ENCODE data around the gene RRP8. TPM values are rescaled to one million over a fixed set of nuclear protein-coding genes. Genes with fewer than 3 reads are reported as not detected.

RRP8 gene
- total RNA-seq, 1 donor, result 11.0 TPM

DNA sequence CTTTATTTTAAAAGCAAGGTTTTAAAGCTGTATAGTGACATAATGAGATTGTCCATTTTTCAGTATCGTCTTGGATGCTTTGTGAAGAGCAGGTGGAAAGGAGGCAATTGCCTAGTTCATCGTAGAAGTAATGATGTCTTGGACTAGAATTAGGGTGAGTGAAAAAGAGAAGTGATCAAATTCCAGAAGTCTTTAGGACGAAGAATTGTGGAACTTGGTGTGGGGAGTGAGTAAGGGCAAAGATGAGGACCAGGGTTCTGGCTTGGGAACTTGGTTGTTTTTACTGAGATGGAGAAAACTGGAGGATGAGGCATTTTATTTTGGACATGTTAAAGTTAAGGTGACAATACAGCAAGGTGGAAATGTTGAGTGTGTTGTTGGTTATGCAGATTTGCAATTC, 1.4 kb upstream of the RRP8 start:
- DNase-seq (ENCODE audit: low read depth in 2 of 3, low spot score in 2 of 3), result no peak

- DNase-seq (ENCODE audit: low read depth in 2 of 3, low spot score in 2 of 3), result peak; percentile 34 to 71 (median 50)
Measured at GRCh38 chr11:6604081-6604626, 738 bp upstream of the RRP8 start.

- no peak for DNase-seq (ENCODE audit: low read depth in 2 of 3, low spot score in 2 of 3)
Measured at GRCh38 chr11:6602096-6602940, 1.1 kb downstream of the RRP8 start.

GRCh38 chr11:6601041-6601461, 2.4 kb downstream of the RRP8 start:
- no peak for DNase-seq (ENCODE audit: low read depth in 2 of 3, low spot score in 2 of 3)

DNA sequence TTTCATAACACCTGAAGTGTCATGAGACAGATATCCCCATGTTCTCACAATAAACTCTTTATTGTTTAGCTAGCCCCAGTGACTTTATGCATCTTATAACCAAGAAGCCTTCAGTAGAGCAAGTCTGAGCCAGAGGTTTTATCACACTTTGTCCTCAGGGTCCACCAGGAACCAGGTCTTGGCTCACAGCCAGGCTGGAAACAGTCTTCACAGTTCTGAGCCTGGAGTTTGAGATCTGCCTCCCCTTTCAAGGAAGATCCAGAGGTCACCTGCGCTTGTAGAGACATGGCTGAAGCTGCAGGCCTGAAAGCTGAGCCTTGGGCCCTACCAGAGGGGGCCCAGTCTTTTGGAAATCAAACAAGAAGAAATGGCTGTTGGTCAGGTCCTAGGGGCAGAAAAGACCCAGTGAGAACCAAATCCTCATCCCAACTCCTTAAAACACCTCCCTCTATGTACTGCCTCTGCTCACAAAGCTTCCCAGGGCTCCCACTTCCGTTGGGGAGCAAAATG, 3.5 kb downstream of the RRP8 start:
- no peak for DNase-seq (ENCODE audit: low read depth in 2 of 3, low spot score in 2 of 3)

GRCh38 chr11:6599449-6599848, 4.0 kb downstream of the RRP8 start:
- no peak for DNase-seq (ENCODE audit: low read depth in 2 of 3, low spot score in 2 of 3)

GRCh38 chr11:6598555-6598954, 4.9 kb downstream of the RRP8 start:
- DNase-seq (ENCODE audit: low read depth in 2 of 3, low spot score in 2 of 3), result no peak

DNA sequence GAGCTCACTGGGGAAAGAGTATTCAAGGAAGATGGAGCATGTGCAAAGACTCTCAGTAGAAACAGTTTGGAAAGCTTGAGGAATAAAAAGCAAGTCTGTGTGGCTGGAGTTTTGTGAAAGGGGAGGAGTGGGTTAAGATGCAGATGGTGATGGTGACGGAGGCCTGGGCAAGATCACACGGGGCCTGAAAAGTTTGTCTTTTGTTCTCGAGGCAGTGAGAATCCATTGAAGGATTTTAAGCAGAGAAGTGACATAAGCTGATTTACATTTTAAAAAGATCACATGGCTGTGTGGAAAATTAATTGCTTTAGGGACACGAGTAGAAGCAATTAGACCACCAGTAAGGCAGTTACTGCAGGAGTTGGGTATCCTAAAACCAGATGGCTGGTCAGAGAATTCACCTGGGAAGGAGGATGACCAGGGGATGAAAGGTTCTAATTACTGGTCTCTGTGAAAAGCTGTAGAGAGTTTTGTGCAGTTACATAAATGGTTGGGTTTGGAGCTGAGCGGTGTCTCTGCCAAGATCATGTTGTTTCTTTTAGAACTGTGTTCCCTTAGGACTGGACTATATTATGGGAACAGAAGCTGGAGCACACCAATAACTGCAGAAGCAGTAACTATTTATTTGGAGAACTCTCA, 7.1 kb downstream of the RRP8 start:
- no peak for DNase-seq (ENCODE audit: low read depth in 2 of 3, low spot score in 2 of 3)

- DNase-seq (ENCODE audit: low read depth in 2 of 3, low spot score in 2 of 3), result no peak
Measured at GRCh38 chr11:6594142-6594768, 9.2 kb downstream of the RRP8 start.

DNA sequence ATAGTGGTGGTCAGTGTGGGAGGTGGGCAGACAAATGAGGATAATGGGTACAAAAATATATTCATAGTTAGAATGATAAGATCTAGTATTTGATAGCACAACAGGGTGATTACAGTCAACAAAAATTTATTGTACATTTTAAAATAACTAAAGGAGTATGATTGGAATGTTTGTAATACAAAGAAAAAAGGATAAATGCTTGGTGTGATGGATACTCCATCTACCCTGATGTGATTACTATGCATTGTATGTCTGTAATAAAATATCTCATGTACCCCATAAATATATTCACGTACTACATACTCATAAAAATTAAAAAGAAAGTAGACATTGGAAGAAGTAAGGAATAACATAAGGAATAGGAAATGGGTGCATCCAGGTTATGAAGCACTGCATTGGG, 15.4 kb downstream of the RRP8 start:
- no peak for DNase-seq (ENCODE audit: low read depth in 2 of 3, low spot score in 2 of 3)

GRCh38 chr11:6587360-6587953, 16.0 kb downstream of the RRP8 start:
- no peak for DNase-seq (ENCODE audit: low read depth in 2 of 3, low spot score in 2 of 3)

DNA sequence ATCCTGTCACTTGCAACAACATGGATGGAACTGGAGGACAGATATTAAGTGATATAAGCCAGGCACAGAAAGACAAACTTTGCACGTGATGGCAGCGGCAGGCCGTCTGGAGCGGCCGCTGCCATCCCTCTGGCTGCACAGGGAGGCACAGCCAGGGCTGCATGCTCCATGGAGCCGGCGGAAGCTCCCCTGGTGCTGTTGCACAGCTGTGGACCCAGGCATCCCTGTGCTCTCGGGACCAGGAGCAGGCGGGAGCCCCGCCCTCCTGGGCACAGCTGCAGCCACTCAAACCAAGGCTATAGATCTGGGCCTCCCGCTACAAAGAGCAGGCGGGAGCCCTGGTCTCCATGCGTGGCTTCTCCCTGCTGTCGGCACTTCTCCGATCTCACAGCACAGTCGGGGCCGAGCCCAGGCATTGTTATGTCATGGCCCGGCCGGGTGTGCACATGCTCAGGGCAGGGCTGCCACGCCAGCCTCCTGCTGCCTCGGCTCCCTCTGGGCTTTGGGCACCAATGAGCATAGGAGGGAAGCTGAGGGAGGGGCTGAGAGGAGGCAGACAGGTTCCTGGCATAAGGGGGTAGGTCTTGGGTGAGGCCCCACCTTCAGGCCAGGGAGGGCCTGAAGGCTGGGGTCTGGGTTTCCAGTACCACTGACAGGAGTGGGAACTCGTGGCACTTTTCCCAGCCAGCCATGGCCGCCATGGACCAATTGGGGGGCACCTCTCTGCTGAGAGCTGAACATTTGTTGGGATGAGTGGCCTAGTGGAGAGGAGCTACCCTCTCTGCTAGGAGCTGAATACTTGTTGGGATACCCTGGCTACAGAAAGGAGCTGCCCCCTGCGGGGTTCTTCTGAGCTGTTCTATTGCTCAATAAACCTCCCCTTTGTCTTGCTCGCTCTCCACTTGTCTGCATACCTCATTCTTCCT, 16.7 kb downstream of the RRP8 start:
- no peak for DNase-seq (ENCODE audit: low read depth in 2 of 3, low spot score in 2 of 3)

GRCh38 chr11:6584528-6584927, 18.9 kb downstream of the RRP8 start:
- DNase-seq (ENCODE audit: low read depth in 2 of 3, low spot score in 2 of 3), result no peak

- DNase-seq (ENCODE audit: low read depth in 2 of 3, low spot score in 2 of 3), result no peak
Measured at GRCh38 chr11:6583584-6583983, 19.8 kb downstream of the RRP8 start.

DNA sequence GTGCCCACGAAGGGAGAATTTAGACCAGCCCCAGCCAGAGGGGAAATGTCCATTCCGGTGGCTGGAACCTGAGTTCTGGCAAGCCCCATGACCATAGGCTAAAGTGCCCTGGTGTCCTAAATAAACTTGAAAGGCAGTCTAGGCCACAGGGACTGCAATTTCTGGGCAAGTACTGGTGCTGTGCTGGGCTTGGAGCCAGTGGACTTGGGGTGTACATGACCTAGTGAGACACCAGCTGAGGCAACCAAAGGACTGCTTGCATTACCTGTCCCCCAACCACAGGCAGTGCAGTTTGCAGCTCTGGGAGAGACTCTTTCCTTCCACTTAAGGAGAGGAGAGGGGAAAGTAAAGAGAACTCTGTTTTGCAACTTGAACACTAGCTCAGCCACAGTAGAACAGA, 23.7 kb downstream of the RRP8 start:
- DNase-seq (ENCODE audit: low read depth in 2 of 3, low spot score in 2 of 3), result no peak

GRCh38 chr11:6578134-6578533, 25.3 kb downstream of the RRP8 start:
- DNase-seq (ENCODE audit: low read depth in 2 of 3, low spot score in 2 of 3), result no peak

DNA sequence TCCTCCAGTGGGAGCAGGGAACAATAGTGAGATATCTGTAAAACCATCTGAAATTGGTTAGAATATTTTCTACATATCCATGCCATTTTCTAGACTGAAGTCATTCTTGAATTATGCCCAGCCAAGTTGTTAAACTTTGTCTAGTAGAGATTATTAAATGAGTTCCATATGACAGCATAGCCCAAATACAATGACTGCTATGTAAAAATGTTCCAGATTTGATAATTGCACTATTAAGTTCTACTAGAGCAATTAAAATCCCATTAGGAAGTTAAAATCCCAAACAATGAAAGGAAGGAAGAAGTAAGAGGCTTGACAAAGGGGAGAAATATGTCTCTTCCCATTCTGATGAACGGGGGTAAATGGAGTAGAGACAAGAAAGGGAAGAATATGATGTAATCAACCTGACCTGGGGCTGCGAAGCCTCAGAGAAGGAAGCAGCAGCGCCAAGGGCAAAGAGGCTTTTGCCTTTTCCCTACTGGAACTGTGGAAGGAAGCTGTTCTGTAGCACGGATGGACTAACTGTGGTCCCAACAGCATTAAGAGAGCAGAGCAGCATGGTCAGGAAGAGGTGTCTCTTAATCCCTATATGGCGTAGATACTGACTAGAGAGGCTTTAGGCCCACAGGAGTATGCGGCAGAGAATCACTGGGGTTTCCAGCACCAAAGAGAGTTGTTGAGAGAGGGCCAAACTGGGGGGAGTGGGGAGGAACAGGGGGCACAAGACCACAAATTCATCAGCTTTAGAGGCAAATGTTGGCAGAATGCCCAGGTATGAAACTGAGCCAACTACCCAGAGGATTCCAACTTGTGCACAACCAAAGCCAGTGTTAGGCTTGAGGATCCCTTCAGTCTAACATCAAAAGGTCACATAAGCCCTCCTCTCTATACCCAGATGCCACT, 26.7 kb downstream of the RRP8 start:
- DNase-seq (ENCODE audit: low read depth in 2 of 3, low spot score in 2 of 3), result peak in 2 of 3 donors; percentile 20 to 49

- no peak for DNase-seq (ENCODE audit: low read depth in 2 of 3, low spot score in 2 of 3)
Measured at GRCh38 chr11:6574816-6575715, 28.4 kb downstream of the RRP8 start.

All from hematopoietic multipotent progenitor cell (in vitro differentiated cells).